ENCODE data around the gene VCL.

GRCh38 chr10:73974309-73974946 is 23.5 kb upstream of the VCL start:
- TF ChIP-seq CTCF (IDR thresholded peaks at IDR 0.05) (no peak), POLR2AphosphoS5 (IDR thresholded peaks at IDR 0.05) (no peak)

Data from suprapubic skin (tissue), 3 donors.